Stomach smooth muscle (tissue), 2 donors: ENCODE measurements around the gene HYI.

ENCODE experiments used
- H3K27ac ChIP-seq: one replicate; pipeline ENCODE4 v1.7.0; 2013; ENCODE audit warnings: mild to moderate bottlenecking, low read length, inconsistent platforms
- H3K27me3 ChIP-seq, 2 donors: one replicate each; pipeline ENCODE4 v1.7.0; 2013; ENCODE audit warnings: low read length in 2 of 2; ENCODE audit not compliant: insufficient read depth in 2 of 2, control insufficient read depth in 1 of 2
- H3K36me3 ChIP-seq, 2 donors: one replicate each; pipeline ENCODE4 v1.7.0; 2013; ENCODE audit warnings: low read length in 2 of 2; ENCODE audit not compliant: control insufficient read depth in 2 of 2, insufficient read depth in 2 of 2
- H3K4me1 ChIP-seq: one replicate; pipeline ENCODE4 v1.7.0; 2013; ENCODE audit warnings: low read length; ENCODE audit not compliant: control insufficient read depth, insufficient read depth
- H3K4me3 ChIP-seq, 2 donors: one replicate each; pipeline ENCODE4 v1.7.0; 2013; ENCODE audit warnings: low read length in 2 of 2
- H3K9ac ChIP-seq, 2 donors: one replicate each; pipeline ENCODE4 v1.7.0; 2013; ENCODE audit warnings: low read length in 2 of 2, mild to moderate bottlenecking in 1 of 2
- H3K9me3 ChIP-seq, 2 donors: one replicate each; pipeline ENCODE4 v1.7.0; 2013; ENCODE audit warnings: low read length in 2 of 2; ENCODE audit not compliant: control insufficient read depth in 2 of 2
- donor health status: healthy.
- donor health status: Pancreatic carcinoma.

The HYI gene

DNA sequence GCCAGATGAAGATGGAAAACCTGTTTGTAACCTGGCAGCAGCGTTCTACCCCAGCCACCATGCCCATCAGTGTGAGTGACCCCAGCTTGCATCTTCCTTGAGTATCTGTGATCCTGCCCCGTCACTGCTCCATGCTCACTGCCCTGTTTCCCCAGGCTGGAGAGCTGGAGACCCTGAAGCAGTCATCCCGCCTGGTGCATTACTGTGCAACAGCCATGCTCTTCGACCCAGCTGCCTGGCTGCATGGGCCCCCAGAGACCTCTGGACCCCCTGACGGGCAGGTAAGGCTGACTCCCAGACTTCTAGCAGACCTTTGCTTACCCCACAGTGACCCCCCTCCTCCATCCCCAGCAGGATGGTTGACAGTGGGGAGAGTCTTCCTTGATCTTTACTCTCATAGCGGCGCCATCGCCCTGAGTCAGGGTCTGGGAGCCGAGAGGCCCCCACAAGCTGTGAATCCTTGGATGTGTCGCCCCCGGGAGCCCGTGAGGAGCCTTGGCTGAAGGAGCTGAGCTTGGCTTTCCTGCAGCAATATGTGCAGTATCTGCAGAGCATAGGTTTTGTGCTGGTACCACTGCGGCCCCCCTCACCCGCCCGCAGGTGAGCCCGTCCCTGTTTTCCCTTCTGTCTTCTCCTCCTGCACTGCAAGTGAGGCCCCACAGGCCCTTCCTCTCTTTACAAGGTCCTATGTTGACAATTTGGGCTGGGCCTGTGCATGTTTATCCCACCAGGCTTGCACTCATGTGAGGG, 10.4 kb downstream of the HYI start:
- H3K36me3 ChIP-seq, result peaks cover 85 to 90% of the 10 kb centered on the region in 2 donors
- no peaks in the 10 kb centered on the region for H3K27me3 ChIP-seq
- H3K9ac ChIP-seq, result no peak overlapping the region
- no peak overlapping the region for H3K27ac ChIP-seq
- H3K4me3 ChIP-seq, result no peak overlapping the region
- H3K4me1 ChIP-seq, result no peaks in the 10 kb centered on the region
- no peaks in the 10 kb centered on the region for H3K9me3 ChIP-seq

DNA sequence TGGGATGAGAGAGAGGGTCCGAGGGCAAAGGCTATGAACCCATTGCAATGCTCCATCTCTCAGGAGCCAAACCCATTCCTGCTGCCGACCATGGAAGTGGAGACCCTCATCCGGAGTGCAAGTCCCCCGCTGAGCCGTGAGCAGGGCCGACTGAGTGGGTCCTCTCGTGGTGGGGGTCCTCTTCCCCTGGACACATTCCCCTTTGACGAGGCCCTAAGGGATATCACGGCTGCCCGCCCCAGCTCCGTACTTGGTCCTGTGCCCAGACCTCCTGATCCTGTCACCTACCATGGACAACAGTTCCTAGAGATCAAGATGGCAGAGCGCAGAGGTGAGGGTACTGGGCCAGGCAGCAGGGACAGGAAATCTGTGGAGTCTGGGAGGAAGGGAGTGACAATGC, 11.0 kb downstream of the HYI start:
- Histone ChIP-seq H3K4me3 (no peak overlapping the region), H3K36me3 (peaks cover 83 to 92% of the 10 kb centered on the region in 2 donors), H3K9ac (no peak overlapping the region)

DNA sequence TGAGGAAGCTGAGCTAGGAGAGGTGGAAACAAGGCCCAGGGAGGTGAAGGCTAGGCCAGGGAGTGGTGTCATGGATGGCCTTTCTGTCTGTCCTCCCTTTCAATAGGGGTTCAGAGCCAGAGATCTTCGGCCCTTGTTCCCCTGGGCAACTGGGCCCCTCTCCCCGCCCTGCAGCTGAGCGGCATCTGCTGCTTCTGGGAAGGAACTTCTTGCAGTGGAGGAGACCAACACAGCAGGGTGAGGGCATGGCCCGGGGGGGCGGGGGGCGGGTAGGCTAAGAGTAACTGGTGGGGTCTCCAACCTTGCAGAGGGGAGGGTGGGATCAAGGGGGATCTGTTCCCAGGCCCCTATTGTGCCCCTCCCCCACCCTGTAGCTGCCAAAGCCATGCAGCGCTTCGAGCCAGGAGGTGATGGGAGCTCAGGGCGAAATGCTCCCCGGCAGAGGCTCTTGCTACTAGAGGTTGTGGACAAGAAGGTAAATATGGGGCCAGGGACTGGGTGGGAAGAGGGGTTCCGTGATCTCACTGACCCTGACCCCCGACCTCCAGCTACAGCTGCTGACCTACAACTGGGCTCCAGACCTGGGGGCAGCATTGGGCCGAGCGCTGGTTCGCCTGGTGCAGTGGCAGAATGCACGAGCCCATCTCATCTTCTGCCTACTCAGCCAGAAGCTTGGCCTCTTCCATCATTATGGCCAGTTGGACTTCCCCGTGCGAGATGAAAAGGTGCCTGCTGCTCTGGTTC, 11.7 kb downstream of the HYI start:
- no peaks in the 10 kb centered on the region for H3K27me3 ChIP-seq
- no peak overlapping the region for H3K27ac ChIP-seq
- no peaks in the 10 kb centered on the region for H3K4me1 ChIP-seq
- no peaks in the 10 kb centered on the region for H3K9me3 ChIP-seq
- peaks cover 83 to 88% of the 10 kb centered on the region in 2 donors for H3K36me3 ChIP-seq
- H3K4me3 ChIP-seq, result no peak overlapping the region
- no peak overlapping the region for H3K9ac ChIP-seq

More for the DNA sequence above, 11.0 kb downstream of the HYI start:
- Histone ChIP-seq H3K27me3 (no peaks in the 10 kb centered on the region), H3K4me1 (no peaks in the 10 kb centered on the region), H3K9me3 (no peaks in the 10 kb centered on the region), H3K27ac (no peak overlapping the region)

DNA sequence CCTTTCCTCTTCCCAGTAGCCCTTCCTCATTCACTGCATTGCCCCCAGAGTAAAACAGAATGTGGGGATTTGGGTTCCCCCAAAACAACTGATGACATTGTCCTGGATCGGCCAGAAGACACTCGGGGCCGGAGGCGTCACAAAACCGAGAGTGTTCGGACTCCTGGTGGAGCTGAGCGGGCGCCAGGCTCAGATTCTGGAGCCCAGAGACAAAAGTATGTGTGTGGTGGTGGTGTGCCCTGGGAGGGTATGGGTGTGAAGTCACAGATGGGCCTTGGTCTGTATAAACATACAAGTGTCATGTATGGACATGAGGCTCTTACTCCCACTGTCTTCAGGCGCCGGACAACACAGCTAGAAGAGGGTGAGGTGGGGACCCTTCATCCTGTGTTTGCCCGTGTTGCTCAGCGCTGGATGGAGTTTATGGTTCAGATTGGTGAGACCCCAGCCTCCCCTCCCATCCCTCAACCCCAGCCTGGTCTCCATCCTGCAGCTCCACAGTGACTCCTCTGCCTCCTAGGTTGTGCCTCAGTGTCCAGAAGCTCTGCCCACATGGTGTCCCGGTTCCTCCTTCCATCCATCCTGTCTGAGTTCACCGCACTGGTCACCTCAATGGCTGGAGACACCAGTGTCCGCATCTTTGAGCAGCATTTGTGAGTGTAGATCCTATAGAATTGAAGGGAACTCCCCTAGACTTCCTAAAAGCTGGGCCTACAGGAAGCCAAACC, 12.4 kb downstream of the HYI start:
- Histone ChIP-seq H3K9me3 (no peaks in the 10 kb centered on the region), H3K4me3 (no peak overlapping the region), H3K27ac (no peak overlapping the region), H3K36me3 (peaks cover 78 to 81% of the 10 kb centered on the region in 2 donors), H3K27me3 (no peaks in the 10 kb centered on the region), H3K4me1 (peaks cover under 1% of the 10 kb centered on the region), H3K9ac (no peak overlapping the region)

DNA sequence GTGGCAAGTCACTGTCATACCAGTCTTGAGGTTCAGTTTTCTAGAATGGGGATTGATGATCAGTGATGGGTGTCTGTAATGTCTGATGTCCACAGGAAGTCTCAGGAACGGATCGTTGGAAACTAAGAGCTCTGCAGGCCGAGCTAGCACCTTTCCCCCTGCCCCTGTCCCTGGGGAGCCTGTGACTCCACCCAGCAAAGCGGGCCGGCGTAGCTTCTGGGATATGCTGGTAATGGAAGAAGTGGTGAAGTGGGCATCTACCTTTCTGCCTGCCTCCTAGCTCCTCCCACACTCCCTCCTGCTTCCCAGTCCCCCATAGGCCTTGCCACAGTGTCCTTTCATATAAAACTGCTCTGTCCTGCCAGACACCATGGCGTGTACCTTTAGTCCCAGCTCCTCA, 13.4 kb downstream of the HYI start:
- Histone ChIP-seq H3K4me1 (peaks cover 7% of the 10 kb centered on the region), H3K27ac (no peak overlapping the region), H3K9ac (no peak overlapping the region), H3K27me3 (no peaks in the 10 kb centered on the region), H3K9me3 (no peaks in the 10 kb centered on the region), H3K36me3 (peaks cover 68 to 71% of the 10 kb centered on the region in 2 donors), H3K4me3 (no peak overlapping the region)

DNA sequence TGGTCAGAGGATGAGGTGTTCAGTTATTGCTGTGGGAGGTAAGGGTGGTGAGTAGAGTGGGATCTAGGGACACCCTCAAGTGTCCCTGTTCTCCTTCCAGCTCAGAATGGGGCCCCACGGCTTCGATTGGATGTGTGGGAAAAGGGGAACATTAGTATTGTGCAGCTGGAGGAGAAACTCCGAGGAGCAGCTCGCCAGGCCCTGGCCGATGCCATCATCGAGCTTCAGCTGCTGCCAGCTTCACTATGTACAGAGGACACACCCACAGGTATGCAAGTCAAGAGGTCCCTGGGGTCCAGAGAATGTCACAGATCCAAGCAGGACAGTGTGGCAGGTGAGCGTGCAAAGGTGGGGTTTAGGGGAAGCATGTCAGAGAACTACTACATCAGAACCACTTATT, 13.9 kb downstream of the HYI start:
- peaks cover 65 to 68% of the 10 kb centered on the region in 2 donors for H3K36me3 ChIP-seq

DNA sequence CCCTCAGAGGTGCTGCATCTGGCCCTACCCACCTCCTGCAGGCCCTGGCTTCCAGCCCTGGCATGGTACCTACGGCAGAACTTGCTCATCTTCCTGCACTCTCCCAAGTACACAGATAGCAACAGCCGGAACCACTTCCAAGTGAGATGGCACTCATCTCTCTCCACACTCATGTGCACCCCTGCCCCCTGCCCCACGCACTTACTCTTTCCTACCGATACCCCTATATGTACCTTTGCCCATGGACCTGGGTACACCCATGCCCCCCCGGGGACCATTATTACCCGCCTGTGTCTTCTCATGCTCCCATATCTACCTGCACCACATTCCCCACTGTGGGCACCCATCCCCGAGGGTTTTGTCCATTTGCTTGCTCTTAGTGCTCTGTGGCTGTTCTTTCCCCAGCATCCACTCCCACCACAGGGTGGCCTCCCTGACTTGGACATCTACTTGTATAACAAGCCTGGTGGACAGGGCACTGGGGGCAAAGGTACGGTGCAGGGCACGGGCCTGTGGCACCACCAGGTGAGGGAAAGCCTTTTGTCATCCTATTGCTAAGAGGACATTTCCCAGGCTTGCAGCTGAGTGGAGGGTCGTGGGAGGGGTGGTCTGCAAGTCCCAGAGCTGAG, 14.7 kb downstream of the HYI start:
- Histone ChIP-seq H3K4me1 (peaks cover 12% of the 10 kb centered on the region), H3K4me3 (no peak overlapping the region), H3K27ac (no peak overlapping the region), H3K9me3 (no peaks in the 10 kb centered on the region), H3K9ac (no peak overlapping the region), H3K27me3 (no peaks in the 10 kb centered on the region), H3K36me3 (peaks cover 58 to 67% of the 10 kb centered on the region in 2 donors)

More for the DNA sequence above, 13.9 kb downstream of the HYI start:
- Histone ChIP-seq H3K9ac (no peak overlapping the region), H3K27ac (no peak overlapping the region), H3K9me3 (no peaks in the 10 kb centered on the region), H3K4me1 (peaks cover 12% of the 10 kb centered on the region), H3K27me3 (no peaks in the 10 kb centered on the region), H3K4me3 (no peak overlapping the region)

DNA sequence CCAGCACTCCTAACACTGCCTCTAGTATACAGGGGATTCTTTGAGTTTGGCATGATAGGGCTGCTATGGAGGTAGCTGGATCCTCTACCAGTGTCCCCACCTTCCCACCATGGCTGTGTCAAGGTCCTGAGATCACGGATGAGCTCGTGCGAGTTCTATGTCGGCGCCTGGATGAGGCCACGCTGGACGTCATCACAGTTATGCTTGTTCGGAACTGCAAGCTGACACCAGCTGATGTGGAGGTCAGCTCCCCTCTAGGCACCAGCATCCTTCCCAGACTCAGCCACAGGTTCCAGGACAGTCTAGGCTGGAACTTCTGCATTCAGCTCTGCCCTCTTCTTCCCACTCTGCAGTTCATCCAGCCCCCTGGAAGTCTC, 15.2 kb downstream of the HYI start:
- H3K9ac ChIP-seq, result no peak overlapping the region
- H3K4me3 ChIP-seq, result no peak overlapping the region
- peaks cover 53 to 66% of the 10 kb centered on the region in 2 donors for H3K36me3 ChIP-seq
- peaks cover 12% of the 10 kb centered on the region for H3K4me1 ChIP-seq
- H3K9me3 ChIP-seq, result no peaks in the 10 kb centered on the region
- no peak overlapping the region for H3K27ac ChIP-seq
- no peaks in the 10 kb centered on the region for H3K27me3 ChIP-seq

DNA sequence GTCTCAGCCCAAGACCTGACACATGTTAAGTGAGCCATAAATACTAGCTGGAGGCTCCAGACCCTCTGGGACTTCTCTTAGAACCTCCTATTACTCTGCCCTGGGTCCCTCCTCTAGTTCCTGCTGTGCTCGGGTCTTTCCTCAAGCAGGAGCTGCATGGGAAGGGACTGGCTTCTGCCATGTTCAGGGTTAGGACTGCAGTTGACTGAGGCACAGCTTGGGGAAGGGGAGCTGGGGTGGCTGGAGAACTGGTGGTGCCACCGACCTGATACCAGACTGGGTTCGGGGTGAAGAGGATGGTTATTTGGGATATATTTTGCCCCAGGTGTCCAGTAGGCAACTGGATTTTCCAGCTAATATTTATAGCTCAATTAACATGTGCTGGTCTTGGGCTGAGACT, 15.7 kb downstream of the HYI start:
- no peak overlapping the region for H3K27ac ChIP-seq
- no peak overlapping the region for H3K9ac ChIP-seq
- no peak overlapping the region for H3K4me3 ChIP-seq
- H3K27me3 ChIP-seq, result no peaks in the 10 kb centered on the region
- H3K4me1 ChIP-seq, result peaks cover 12% of the 10 kb centered on the region
- peaks cover 50 to 64% of the 10 kb centered on the region in 2 donors for H3K36me3 ChIP-seq
- H3K9me3 ChIP-seq, result no peaks in the 10 kb centered on the region
